K562 (cell line): ENCODE results near the gene CCN2. TPM values are rescaled to one million over a fixed set of nuclear protein-coding genes. Genes with fewer than 3 reads are reported as not detected.

ENCODE experiments used
- ATAC-seq: fragments of 200-7000 bp; cut with Tn5 transposase; 3 replicates; pipeline ENCODE4 v1.9.1; 2020; ENCODE audit warnings: moderate library complexity
- BruUV-seq: library from RNA; stranded (reverse); fragments of 400-500 nt; replicated peaks from 2 replicates; lab custom pipeline; 2021; lab: Mats Ljungman, UMichigan
- CTCF ChIA-PET: fragments of 300-600 bp; formaldehyde crosslinking; extraction: SDS; loops from one replicate; lab custom pipeline; 2021; ENCODE audit warnings: low intra/inter-chr PET ratio; lab: Yijun Ruan, JAX
- POLR2A ChIA-PET: fragments of 300-600, 350-650 bp; sonication (Branson Sonifier 250); formaldehyde crosslinking; extraction: SDS; loops from one replicate; lab custom pipeline; 2021; ENCODE audit warnings: antibody characterized with exemption, inconsistent platforms; lab: Yijun Ruan, JAX
- DNase-seq, 4 experiments: peaks; one replicate each; pipeline versions ENCODE4 v3.0.0 to v3.0.0-alpha.2; 2011 to 2018; ENCODE audit warnings: low spot score in 3 of 4, mixed read lengths in 3 of 4; ENCODE audit errors: extremely low read depth in 1 of 4
- FAIRE-seq: peaks from 2 replicates; lab custom pipeline; 2011; peaks lifted over from hg19 to GRCh38; lab: Jason Lieb, UNC
- H2AFZ ChIP-seq: 2 replicates; pipeline ENCODE4 v1.6.0; 2011; ENCODE audit warnings: low read depth, low read length, control low read depth, inconsistent platforms
- H3K27ac ChIP-seq: fragments of 200-600 bp; 3 replicates; pipeline ENCODE4 v1.8.0; 2011; ENCODE audit warnings: low read depth, mild to moderate bottlenecking, control low read depth, inconsistent platforms, low read length, moderate library complexity, mixed read lengths; ENCODE audit errors: extremely low read depth
- H3K27me3 ChIP-seq, 2 experiments: fragments of 300-600 bp in 1 of 2; 2 replicates in 1 of 2; 3 replicates in 1 of 2; pipeline versions ENCODE4 v1.6.0 to v1.8.0; 2011; ENCODE audit warnings: inconsistent platforms in 2 of 2, low read length in 2 of 2, mild to moderate bottlenecking in 1 of 2, mixed read lengths in 1 of 2, moderate library complexity in 1 of 2; ENCODE audit not compliant: control insufficient read depth in 2 of 2, insufficient read depth in 2 of 2
- H3K36me3 ChIP-seq: fragments of 300-600 bp; 3 replicates; pipeline ENCODE4 v1.8.0; 2011; ENCODE audit warnings: mild to moderate bottlenecking, low read length, inconsistent platforms; ENCODE audit not compliant: control insufficient read depth, insufficient read depth
- H3K4me1 ChIP-seq, 2 experiments: fragments of 200-600 bp in 1 of 2; replicated peaks in 1 of 2; 2 replicates in 1 of 2; 3 replicates in 1 of 2; pipeline versions ENCODE4 v1.5.1 to v1.8.0; 2011; ENCODE audit warnings: inconsistent platforms in 2 of 2, low read length in 2 of 2, mild to moderate bottlenecking in 1 of 2, mixed read lengths in 1 of 2, moderate library complexity in 1 of 2; ENCODE audit not compliant: control insufficient read depth in 2 of 2, insufficient read depth in 2 of 2
- H3K4me2 ChIP-seq: 2 replicates; pipeline ENCODE4 v1.6.1; 2011; ENCODE audit warnings: low read length, control low read depth, inconsistent platforms, mixed read lengths; ENCODE audit not compliant: insufficient read depth
- H3K4me3 ChIP-seq: fragments of 200-600 bp; sonication (generic), shearing (Covaris generic); 2 replicates; pipeline ENCODE4 v1.5.1; 2016; ENCODE audit warnings: control low read depth, inconsistent platforms
- H3K79me2 ChIP-seq: fragments of 200-600 bp; 3 replicates; pipeline ENCODE4 v1.8.0; 2011; ENCODE audit warnings: low read length, inconsistent platforms; ENCODE audit not compliant: control insufficient read depth, insufficient read depth
- H3K9ac ChIP-seq, 2 experiments: 2 replicates each; pipeline versions ENCODE4 v1.6.0 to v1.6.1; 2011; ENCODE audit warnings: low read depth in 2 of 2, low read length in 2 of 2, control low read depth in 1 of 2, inconsistent platforms in 1 of 2, mild to moderate bottlenecking in 1 of 2, mixed read lengths in 1 of 2; ENCODE audit not compliant: insufficient read depth in 1 of 2
- H3K9me1 ChIP-seq: one replicate; pipeline ENCODE4 v1.6.0; 2011; ENCODE audit warnings: inconsistent platforms, mild to moderate bottlenecking, low read length, moderate library complexity; ENCODE audit not compliant: control insufficient read depth, insufficient read depth
- H3K9me3 ChIP-seq: replicated peaks from 2 replicates; pipeline ENCODE4 v1.5.1; 2011; ENCODE audit warnings: low read depth, low read length, inconsistent platforms; ENCODE audit not compliant: control insufficient read depth, insufficient read depth
- H4K20me1 ChIP-seq: replicated peaks from 2 replicates; pipeline ENCODE4 v1.6.1; 2011; ENCODE audit warnings: low read length, inconsistent platforms, mixed read lengths; ENCODE audit not compliant: control insufficient read depth, insufficient read depth
- HDGF ChIP-seq: fragments of 450-650 bp; IDR thresholded peaks from 2 replicates; pipeline ENCODE4 v1.6.1; 2016
- NFE2L1 ChIP-seq: fragments of 450-650 bp; IDR thresholded peaks from 2 replicates; pipeline ENCODE4 v1.6.1; 2016; ENCODE audit warnings: missing genetic modification characterization, low read depth, mild to moderate bottlenecking, missing compliant biosample characterization, moderate library complexity, borderline replicate concordance
- U2AF2 ChIP-seq: fragments of 200-400 bp; formaldehyde crosslinking; optimal IDR thresholded peaks from 2 replicates; pipeline ENCODE3; 2017; ENCODE audit warnings: low read depth, mild to moderate bottlenecking, low read length
- ZNF384 ChIP-seq: IDR thresholded peaks from 2 replicates; pipeline ENCODE4 v1.6.1; 2012; ENCODE audit warnings: low read depth, low read length, improper control_type of control experiment
- ZNF583 ChIP-seq: fragments of 250-450 bp; sonication (Bioruptor Pico); IDR thresholded peaks from 2 replicates; pipeline ENCODE4 v1.4.0; 2020
- WGBS: fragments of 100-300 bp; shearing (Covaris generic); methylation state at CpG from one replicate; pipeline ENCODE4 v1.1.6; 2016; ENCODE audit warnings: low coverage, mixed read lengths; ENCODE audit not compliant: insufficient coverage; ENCODE audit errors: missing lambda C conversion rate; 5-methylcytosine and 5-hydroxymethylcytosine counted together
- in situ Hi-C: fragments of 300-500 bp; cut with MboI; formaldehyde crosslinking; loops from 4 replicates; pipeline ENCODE4 v1.15.0; 2018; ENCODE audit warnings: inconsistent platforms, mixed read lengths
- intact Hi-C: fragments of 100-400 bp; cut with micrococcal nuclease; formaldehyde crosslinking; loops from 2 replicates; pipeline ENCODE4 v1.14.2; 2022
- polyA plus RNA-seq, 8 experiments: library from polyadenylated mRNA; depleted of rRNA in 4 of 8; stranded (reverse) in 5 of 8; unstranded in 3 of 8; fragments of >200 nt; fragmentation: Nextera tagmentation in 2 of 8; fragmentation: Illumina TruSeq in 1 of 8; extraction: Ambion mirVana in 2 of 8; extraction: Trizol in 1 of 8; gene quantifications; 2 replicates each; pipeline versions ENCODE4 v1.2.1 to v1.2.3, GENCODE V29; 2011 to 2014; ENCODE audit warnings: inconsistent platforms in 1 of 8, missing spikeins in 1 of 8
- total RNA-seq, 7 experiments: library from RNA; depleted of rRNA in 6 of 7; stranded (reverse); fragments of >200 nt in 6 of 7; fragmentation: Illumina TruSeq in 2 of 7; extraction: Trizol in 2 of 7; gene quantifications; 2 replicates each; pipeline versions ENCODE4 v1.2.1 to v1.2.3, GENCODE V29; 2011 to 2021; ENCODE audit warnings: low replicate concordance in 1 of 7
- TF ChIP-seq, protein P1 (sequence below): fragments of 250-450 bp; sonication (Bioruptor Pico); IDR thresholded peaks from 2 replicates; pipeline ENCODE4 v1.5.0; 2022; ENCODE audit warnings: mild to moderate bottlenecking

The CCN2 gene
- total and polyA plus RNA-seq, 9 of the 15 experiments (the other 6 are each of a cell fraction or from before 2014, with no cell fraction given): 0.40 TPM; not detected in 8

DNA sequence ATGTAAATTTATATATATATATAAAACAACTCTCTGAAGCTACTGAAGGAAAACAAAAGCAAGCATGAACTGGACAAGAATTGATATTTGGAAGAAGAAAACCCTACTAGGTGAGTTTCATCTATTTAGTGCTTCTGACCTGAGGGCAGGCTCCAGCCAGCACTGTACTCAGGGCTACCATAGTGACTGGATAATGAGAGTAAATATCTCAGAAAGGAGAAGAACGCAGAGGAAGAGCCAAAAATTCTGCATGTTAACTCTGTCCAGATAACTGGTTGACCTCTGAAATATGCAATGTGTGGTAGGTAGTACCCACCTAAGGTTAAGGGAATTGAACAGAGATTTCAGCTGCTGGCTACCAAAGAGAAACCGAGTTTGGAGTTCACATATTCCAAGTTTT lies 41.4 kb upstream of the CCN2 start:
- no TSS peak for BruUV-seq
- Histone ChIP-seq H3K4me3 (no peak overlapping the region), H2AFZ (no peak overlapping the region), H3K9ac (no peak overlapping the region), H3K4me2 (no peak overlapping the region), H3K9me1 (no peaks in the 10 kb centered on the region), H3K79me2 (no peaks in the 10 kb centered on the region), H3K27ac (no peak overlapping the region), H3K4me1 (no peaks in the 10 kb centered on the region), H3K36me3 (no peaks in the 10 kb centered on the region), H3K27me3 (no peaks in the 10 kb centered on the region), H3K9me3 (no peaks in the 10 kb centered on the region), H4K20me1 (no peaks in the 10 kb centered on the region)
- intact Hi-C loops (no loop called here), in situ Hi-C loops (no loop called here)
- no peak for TF ChIP-seq ZNF583 (CRISPR knock-in tag)
- TF ChIP-seq ZNF384: no peak
- TF ChIP-seq, protein P1, sequence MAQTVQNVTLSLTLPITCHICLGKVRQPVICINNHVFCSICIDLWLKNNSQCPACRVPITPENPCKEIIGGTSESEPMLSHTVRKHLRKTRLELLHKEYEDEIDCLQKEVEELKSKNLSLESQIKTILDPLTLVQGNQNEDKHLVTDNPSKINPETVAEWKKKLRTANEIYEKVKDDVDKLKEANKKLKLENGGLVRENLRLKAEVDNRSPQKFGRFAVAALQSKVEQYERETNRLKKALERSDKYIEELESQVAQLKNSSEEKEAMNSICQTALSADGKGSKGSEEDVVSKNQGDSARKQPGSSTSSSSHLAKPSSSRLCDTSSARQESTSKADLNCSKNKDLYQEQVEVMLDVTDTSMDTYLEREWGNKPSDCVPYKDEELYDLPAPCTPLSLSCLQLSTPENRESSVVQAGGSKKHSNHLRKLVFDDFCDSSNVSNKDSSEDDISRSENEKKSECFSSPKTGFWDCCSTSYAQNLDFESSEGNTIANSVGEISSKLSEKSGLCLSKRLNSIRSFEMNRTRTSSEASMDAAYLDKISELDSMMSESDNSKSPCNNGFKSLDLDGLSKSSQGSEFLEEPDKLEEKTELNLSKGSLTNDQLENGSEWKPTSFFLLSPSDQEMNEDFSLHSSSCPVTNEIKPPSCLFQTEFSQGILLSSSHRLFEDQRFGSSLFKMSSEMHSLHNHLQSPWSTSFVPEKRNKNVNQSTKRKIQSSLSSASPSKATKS (CRISPR knock-in tag): no peak
- TF ChIP-seq HDGF: no peak
- TF ChIP-seq NFE2L1 (tag): no peak
- TF ChIP-seq U2AF2: no peak
- ATAC-seq (no peak), FAIRE-seq (no peak), DNase-seq (no peak)
- ChIA-PET POLR2A (no interaction called here), CTCF (no interaction called here)
- WGBS: 0% methylated on average over 2 of the region's 2 CpGs
